NCI-H526 (cell line): ENCODE data around the gene ITIH3.

ENCODE experiments used
- DNase-seq, 2 experiments: peaks; one replicate each; lab custom pipeline; 2025; lab: John Stamatoyannopoulos, UW

ITIH3 gene

DNA sequence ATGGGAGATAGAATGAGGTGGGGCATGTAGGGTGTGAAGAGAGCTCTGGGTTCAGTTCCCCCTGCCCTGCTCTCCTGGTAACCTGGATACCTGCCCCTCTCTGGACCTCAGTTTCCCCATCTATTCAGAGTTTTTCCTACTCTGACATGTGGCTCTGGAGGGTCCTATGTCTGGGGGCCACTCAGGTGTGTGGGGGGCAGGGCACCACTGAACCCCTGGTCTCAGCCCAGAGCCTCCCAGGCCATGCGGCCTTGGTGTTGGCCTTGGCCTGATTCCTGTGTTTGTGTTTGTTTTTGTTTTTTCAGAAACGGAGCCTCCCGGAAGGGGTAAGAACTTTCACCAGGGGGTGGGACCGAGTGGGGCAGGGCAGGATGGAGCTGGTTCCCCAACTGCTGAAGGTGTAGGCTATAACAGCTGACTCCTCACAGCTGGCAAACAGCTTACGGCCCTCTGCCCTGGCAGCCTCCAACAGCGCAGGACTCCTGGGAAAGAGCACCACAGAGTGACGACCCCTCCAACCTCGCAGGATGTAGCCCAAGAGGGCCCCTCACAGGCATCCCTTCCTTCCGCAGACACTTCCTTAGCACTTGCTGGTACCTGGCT is 803 bp downstream of the ITIH3 start:
- DNase-seq: no peak

DNA sequence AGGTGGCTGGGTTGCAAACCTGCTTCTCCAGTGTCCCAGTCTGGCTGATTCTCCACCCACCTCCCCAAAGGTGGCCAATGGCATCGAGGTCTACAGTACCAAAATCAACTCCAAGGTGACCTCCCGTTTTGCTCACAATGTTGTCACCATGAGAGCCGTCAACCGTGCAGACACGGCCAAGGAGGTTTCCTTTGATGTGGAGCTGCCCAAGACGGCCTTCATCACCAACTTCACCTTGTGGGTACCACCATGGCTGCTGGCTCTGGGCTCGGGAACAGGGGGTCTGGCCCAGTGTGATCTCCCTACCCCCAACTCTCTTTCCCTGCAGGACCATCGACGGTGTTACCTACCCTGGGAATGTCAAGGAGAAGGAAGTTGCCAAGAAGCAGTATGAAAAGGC is 1.8 kb downstream of the ITIH3 start:
- DNase-seq: no peak

DNA sequence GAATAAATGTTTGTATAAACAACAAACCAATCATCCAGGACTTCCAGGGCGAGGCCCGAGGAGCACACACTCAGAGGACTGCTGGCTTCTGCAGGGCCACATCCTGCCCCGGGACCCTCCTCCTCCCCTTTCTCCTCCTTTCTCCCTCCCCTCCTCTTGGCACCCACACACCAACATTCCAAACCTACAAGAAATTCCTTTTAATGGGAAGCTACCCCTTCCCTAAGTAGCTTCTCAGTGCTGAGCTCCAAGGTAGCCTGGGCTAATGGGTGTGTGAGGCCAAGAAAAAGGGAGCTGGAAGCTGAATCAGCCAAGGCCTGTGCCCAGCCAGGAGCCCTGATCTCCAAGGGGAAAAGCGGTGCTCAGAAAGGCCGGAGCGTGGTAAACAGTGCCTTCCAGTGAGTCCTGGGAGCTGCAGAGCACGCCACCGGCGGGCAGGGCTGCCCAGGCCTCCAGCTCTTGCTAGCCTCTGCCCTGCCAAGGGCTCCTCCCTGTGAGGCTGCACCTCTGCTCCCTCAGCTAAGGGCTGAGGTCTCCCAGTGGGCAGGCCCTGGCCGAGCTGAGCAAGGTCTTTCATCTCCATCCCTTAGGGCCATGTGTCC is 3.9 kb downstream of the ITIH3 start:
- no peak for DNase-seq

DNA sequence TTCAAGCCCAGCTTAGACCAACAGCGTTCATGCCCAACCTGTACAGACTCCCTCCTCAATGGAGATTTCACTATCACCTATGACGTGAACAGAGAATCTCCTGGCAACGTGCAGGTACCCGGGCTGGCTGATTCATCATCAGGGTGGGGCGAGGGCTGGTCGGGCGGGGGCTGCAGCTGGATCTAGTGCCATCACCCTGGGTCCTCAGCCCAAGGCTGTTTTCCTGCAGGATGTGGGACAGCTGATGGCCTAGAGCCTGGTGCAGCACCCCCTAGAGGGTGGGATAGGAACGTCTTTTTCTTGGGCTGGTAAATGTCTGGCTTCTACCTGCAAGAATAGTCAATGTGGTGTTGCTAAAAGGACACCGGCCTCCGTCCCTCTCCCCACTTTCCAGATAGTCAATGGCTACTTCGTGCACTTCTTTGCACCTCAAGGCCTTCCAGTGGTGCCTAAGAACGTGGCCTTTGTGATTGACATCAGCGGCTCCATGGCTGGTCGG is 4.4 kb downstream of the ITIH3 start:
- peak in 1 of 2 experiments; percentile 48 for DNase-seq

DNA sequence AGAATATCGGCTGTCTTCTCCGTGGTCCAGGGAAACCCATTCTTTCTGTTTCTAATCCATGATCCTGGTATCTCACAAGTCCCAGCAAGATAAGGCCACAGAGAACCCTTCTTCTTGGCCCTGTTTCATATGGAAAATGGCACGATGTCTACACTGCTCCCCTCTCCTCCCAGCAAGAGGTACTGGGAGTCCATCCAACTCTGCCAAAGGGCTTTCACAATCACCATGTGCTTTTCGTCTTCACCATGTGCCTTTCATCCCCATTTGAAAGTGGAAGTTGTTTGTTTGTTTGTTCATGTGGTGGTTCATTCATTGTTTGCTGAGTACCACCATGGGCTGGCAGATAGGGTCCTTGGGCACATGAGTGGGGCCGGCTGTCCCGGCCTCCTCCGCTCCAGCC is 5.5 kb downstream of the ITIH3 start:
- no peak for DNase-seq

DNA sequence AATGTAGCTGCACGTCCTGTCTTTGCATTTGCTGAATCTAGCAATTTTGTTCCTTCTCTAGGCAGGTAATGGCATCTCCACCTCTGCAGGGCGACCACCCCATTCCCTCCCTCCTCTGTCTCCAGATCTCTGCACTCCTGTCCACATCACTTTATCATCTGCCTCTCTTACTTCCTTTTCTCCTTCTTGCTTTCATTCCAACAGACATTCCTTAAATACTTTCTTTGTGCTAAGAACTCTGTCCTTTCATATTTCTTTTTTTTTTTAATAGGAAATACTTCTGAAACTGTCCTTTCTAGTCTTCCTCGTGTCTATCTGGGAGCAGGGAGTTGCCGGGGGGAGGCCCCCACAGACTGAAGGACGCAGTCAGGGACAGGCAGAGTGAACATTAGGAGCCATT is 7.2 kb downstream of the ITIH3 start:
- no peak for DNase-seq

DNA sequence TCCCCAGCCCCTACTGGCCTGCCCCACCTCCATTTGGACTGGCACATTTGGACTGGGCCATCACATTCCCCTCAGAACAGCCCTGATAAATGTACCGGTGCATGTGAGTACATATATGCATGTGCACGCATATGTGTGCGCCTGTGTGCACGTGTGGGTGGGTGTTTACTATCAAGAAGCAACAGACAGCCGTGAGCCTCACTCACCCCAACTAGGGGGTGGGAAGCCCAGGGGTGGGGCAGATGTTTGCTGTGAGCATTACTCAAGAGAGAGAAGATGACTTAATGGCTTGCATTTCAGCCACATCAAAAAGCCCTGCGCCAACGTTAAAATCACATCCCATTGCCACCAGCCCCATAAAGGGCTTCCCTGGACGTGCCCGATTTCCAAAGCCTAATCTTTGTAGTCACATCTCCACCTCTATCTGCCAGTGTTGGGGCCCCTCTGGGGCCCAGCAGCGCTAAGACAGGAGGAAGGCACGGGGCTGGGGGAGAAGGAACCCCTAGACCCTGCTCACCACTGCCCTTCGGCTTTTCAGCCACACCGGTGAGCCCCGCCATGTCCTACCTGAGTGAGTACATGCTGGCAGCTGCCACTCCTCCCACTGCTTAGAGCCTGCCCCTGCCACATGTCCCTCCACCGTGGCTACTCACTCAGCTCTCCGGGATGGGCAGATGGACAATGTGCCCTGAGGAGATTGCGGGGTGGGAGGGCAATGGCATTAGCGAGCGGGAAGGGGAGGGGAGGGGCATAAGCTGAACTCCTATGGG is 10.9 kb downstream of the ITIH3 start:
- no peak for DNase-seq

DNA sequence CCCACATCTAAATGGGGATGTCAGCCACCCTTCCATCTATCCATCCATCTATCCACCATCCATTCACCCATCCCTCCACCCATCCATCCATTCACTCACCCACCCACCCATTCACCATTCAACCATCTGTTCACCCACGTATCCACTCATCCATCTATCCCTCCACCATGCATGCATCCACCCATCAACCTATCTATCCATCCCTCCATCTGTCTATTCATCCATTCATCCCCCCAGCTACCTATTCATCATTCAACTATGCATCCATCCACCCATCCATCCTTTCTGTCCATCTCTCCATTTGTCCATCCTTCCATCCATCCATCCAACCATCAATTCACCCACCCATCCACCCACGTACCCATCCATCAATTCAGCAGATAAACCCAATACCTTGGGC is 14.6 kb downstream of the ITIH3 start:
- DNase-seq: no peak

DNA sequence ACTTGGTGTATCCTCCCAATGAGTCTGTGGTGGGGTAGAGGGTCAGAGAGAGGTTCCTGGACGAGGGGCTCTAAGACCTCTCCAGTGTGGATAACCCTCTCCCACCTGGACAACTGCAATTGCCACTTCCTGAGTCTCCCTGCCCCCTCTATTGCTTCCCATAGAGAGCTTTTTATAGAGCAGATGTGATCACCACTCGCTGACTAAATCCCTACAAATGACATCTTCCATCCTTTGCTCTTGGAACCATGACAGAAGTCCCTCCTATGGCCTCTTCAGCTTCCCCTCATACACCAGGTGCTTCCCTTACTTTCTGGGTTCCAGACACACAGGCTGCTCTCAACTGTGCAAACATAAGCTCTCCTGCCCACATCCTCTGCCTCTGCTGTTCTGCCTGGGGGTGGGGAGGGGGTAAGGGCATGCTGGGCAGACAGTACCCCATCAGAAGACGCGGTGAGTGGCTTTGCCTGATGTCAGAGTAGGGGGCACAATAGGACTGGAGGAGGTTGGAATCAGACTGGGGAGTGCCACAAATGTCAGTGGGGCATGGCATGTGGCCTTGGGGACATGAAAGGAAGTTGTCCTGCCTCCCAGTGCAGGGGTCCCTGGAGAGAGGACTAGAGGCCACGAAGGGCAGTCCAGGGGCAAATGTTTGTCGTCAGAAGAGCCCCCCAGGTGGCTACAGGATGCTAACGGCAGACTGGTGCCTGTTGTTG is 15.2 kb downstream of the ITIH3 start:
- no peak for DNase-seq

DNA sequence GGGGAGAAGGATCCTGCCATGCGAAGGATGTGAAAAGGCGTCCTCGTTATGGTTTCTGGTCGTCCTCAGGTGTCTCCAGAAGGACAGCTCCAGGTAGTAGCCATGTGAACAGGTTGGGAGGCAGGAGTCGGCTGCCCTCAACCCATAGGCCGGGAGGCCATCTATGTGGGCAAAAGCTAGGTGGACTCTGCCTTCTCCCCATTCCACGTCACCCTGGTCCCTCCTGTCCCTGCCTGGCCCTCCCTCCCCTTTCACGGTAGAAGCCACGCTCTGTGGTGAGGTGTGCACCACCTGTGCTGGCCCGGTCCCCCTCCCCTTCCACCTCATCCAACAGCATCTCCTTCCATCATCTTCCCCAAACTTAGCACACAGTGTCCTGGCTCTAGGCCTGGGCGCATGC is 16.3 kb downstream of the ITIH3 start:
- no peak for DNase-seq

DNA sequence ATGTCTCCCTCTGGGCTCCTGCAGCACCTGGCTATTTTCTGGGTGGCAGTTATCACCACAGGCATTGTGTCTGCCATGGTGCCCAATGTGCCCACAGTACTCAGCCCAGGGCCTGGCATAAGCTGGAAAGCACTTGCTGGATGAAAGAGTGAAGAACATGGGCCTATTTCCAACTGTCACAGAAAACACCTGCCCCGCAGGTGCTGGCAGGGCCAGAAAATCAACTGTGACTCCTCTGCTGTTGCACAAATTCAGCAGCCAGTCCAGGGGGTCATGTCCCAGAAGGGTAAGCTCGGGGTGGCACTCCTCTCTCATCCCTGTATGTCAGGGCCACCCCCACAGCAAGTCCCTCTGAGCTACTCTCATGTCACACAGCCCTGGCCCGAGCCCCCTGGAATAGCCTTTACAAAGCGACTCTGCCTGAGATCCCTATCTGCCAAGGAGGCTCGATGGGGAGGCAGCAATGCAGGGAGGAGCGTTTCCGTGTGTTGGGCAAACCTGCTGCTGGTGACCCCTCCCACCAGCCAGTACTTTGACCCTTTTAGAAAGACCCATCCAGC is 16.9 kb downstream of the ITIH3 start:
- no peak for DNase-seq

DNA sequence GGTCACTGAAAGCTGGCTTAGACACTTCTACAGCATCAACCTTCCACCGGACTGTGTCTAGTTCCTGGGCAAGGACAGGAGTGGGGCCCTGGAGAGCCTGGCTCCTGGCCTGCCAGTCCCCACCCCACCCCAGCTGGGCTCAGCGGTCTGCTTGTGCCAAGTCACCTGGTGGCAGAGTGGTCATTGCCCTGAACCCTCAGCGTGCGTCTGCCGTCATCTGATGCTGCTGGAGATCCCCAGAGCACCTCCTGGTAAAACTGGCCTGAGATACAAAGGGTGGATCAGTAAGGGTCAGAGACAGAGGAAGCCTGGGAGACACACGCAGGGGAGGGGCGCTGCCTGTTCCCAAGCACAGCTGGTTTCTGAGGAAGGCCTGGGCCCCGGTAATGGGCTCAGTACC is 19.2 kb downstream of the ITIH3 start:
- no peak for DNase-seq

DNA sequence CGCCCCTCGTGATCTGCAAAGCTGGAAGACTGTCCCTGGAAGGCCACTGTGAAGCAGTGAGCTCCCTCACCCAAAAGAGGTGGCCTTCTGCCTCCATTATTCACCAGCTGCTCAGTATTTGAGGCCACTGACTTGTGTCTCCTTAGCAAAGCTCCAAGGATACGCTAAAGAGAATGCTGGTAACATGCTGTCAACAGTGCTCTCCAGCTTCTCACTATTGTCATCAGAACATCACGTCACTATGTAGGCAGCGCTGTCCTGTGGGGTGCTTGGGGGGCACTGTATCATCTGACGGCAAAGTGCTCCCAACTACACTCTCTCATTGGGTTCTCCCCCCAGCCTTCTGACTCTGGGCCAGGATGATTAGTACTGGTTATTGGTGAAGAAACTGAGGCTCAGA is 21.6 kb downstream of the ITIH3 start:
- DNase-seq: no peak

DNA sequence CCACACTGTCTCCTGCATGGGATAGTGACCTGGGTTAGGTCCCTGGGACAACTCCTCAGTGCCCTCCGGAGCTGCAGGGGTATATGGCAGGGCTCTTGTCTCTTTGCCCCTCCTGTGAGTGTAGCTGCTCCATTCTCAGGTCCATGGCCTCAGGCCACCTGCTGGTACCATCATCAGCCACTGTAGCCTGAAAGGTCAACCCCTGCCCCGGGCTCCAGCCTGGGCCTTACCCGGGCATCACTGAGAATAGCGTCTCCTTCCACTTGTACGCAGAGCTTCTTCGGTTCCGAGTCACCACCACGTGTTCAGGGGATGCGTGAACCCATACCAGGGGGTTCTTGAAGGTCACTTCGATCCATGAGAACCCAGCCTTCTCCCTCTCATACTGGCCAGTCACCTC is 22.1 kb downstream of the ITIH3 start:
- DNase-seq: no peak

DNA sequence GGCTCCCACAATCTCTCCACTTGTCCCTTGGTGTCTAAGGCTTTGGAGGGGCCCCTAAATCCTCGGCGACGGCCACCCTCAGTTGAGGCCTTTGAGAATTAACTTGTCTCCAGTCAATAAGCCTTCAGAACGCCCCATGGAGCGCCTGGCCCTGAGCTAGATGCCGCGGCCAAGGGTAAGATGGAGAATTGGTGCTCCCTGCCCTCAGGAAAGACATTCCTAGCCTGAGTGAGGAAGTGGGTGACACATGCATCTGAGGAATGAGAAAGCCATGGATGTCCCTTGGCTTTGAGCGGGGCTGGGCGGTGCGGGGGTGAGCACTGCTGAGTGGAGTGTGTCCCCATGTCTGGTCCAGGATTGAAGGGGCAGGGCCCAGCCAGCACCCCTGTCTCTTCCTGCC is 22.6 kb downstream of the ITIH3 start:
- no peak for DNase-seq

DNA sequence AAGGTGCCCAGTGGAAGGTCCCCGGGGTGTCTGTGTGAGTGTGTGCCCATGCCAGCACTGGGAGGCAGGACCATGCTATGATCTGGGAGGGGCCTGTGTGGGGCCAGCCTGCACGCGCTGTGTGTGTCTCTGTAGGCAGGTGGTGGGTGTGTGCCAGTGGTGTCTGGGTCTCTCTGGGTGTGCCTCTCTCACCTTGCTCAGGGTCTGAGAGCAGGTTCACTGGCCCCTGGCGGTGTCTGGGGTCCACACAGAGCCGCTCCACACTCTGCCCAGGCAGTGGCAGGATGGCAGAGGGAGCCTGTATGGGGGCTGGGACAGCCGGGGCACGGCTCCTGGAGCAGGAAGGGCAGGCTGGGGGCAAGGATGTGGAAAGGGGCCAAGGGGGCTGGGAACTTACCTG is 23.3 kb downstream of the ITIH3 start:
- no peak for DNase-seq

DNA sequence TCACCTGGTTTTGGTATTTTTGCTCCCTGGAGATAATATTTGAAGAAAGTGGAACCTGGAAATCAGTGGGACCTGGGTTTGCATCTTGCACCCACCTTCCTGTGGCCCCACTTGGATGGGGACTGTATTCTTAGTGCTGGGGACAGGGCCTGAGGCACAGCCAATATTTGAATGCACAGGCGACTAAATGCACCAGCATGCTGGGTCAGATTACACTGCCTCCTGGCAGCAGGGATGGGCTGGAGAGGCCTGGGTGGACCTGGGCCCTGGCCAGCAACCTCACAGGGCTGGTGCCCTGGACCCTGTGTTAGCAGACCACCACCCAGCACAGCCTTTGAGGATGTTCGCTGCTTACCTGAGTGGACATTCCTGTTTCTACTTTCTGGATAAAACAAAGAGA is 25.3 kb downstream of the ITIH3 start:
- peak in 1 of 2 experiments; percentile 39 for DNase-seq

DNA sequence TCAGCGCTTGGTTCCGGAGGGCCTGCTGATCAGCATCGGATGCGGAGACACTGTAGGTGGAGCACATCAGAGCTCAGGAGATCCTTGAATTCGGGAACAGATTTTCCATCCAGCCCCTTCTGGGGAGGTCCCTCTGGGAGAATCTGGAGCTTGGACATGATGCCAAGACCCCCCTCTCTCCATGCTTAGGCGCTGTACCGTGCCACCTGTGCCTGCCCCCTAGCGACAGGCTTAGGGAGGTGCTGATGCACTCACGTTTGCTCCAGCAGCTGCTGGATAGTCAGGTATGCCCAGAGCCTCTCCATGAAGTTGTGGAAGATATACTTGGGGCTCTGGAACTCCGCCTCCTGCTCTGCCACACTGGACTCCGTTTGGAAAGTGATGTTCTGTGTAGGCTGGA is 26.1 kb downstream of the ITIH3 start:
- peak; percentile 19 to 63 for DNase-seq

DNA sequence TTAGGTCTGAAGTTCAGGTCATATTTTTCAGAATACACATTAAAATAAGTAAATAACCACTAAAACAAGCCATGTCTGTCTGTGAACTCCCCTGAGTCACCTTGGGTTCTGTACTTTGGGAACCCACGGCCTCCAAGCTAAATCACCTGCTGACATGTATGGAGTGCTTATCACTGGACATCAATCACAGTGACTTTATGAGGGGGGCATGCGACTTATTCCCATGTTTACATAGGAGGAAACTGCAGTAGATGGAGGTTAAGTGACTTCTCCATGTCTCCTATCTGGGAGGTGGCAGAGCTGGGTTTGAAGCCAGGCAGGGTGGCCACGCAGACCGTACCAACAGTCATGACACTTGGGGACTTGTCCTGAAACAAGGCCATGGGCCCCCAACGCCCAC is 27.8 kb downstream of the ITIH3 start:
- DNase-seq: no peak

DNA sequence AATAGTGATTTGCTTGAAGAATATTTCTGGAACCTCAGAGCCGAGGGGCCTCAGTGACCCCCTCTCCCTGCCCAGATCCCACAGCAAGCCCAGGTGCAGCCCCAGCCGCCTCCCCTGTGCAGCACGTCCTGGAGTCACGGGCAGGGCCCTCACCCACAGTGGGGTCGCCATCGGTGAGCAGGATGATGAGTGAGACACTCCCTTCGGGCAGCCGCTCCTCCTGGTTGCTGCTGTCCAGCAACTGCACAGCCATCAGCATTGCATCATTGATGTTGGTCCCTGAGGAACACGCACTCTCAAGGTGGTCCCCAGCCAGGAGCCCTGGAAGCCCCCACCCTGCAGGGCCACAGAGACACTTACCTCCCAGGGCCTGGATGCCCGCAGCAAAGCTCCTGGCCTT is 29.4 kb downstream of the ITIH3 start:
- DNase-seq: no peak

DNA sequence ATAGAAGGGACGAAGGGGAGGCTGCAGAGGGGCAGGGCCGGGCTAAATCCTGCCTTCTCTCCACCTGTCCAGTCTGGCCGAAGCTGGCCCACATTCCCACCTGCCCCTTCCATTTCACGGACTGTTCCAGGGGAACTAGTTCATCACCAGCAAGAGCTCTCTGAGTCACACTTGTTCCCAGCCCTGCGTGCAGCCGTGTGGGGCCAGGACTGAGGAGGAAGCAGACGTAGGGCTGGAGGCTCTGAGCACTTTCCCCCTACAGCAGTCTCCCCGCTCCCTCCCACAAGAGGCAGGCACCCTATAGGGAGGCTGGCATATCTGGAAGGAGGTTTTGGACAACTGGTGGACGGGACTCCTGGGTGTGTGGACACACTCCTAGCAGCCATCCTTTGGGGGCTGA is 32.8 kb downstream of the ITIH3 start:
- DNase-seq: no peak

DNA sequence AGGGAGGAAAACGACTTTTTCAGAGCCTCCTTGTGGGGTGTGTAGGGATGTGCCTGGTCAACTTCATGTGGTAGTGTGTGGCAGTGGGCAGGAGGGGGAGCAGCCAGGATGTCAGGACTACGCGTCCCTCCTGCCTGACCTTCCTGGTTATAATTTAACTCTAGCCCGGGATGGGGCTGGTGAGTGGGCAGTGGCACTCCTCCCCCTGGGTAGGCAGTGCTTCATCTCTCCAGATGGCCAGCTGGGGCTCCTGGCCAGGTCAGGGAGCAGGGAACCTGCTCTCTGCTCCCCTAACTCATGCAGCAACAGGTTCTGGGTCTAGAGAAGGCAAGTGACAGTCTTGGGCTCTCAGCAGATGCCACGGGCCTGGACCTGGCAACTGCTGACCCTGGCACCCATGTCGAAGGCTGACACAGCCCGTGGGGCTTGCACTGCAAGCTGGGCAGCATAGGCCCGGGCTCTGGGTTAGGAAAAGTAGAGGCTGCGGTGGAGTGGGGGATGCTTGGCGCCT is 33.3 kb downstream of the ITIH3 start:
- DNase-seq: no peak
